Left ventricle myocardium superior (tissue), 1 donor: ENCODE results near the gene TPSG1. TPM values are rescaled to one million over a fixed set of nuclear protein-coding genes. Genes with fewer than 3 reads are reported as not detected.
"Not testable (repeated sequence)": the region's sequence is repeated elsewhere in the genome, so short reads cannot be mapped to it uniquely, and the experiment has no call there.

ENCODE experiments used
- ATAC-seq: fragments of 200-7000 bp; cut with Tn5 transposase; one replicate; pipeline ENCODE4 v1.9.1; 2020; ENCODE audit warnings: mild to moderate bottlenecking, moderate library complexity
- DNase-seq: peaks from one replicate; pipeline ENCODE4 v3.0.0-alpha.2; 2020
- intact Hi-C: fragments of 100-400 bp; cut with micrococcal nuclease; formaldehyde crosslinking; loops from one replicate; pipeline ENCODE4 v1.11.0; 2022
- long read RNA-seq: library from polyadenylated mRNA; unstranded; transcript quantifications from one replicate; pipeline ENCODE4 v2.0.0, GENCODE V29; 2021
- total RNA-seq: library from RNA; stranded (reverse); fragmentation: NEBNext Ultra II Directional; extraction: Animal tissue kit (Norgen Biotek cat#: 25700); gene quantifications from one replicate; pipeline ENCODE4 v1.2.1, GENCODE V29; 2021
- donor health status: DM: no; HTN: yes; CAD: no; lungs with severe emphysema.

Gene TPSG1
- not detected for total RNA-seq
- long read RNA-seq, result 0 reads

DNA sequence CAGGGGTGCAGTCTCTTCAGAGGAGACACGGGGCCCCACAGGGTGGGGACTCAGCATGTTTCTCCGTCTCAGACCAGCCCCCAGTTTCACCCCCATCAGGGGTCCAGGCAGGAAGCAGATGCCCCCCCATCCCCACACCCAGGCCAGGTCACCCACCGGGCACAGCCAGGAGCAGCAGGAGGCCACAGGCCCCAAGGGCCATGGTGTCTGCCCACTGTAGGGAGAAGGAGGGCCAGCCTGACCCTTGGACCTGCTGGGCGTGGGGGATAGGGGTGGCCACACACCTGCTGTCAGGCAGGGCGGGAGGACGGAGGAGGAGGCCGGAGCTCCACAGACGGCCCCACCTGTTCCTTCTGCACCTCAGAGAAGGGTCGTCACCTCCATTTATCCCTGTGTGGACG lies at the start of gene TPSG1:
TPSG1 (minus strand) TSS at position 218 of the 401 bp plus-strand sequence; CDS start at position 202, 16 bp downstream.
- DNase-seq (no peak), ATAC-seq (no peak)
- intact Hi-C loops, result no loop called here

DNA sequence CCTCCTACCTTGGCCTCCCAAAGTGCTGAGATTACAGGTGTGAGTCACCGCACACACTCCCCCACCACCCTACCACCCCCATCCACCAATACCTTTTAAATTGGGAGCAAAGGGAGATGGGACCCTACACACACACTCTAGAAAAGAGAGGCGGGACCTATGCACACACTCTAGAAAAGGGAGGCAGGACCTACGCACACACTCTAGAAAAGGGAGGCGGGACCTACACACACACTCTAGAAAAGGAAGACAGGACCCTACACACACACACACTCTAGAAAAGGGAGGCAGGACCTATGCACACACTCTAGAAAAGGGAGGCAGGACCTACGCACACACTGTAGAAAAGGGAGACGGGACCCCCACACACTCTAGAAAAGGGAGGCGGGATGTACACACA lies 49.7 kb upstream of the TPSG1 start:
- ATAC-seq (no peak), DNase-seq (no peak)
- intact Hi-C loops, result no loop called here

DNA sequence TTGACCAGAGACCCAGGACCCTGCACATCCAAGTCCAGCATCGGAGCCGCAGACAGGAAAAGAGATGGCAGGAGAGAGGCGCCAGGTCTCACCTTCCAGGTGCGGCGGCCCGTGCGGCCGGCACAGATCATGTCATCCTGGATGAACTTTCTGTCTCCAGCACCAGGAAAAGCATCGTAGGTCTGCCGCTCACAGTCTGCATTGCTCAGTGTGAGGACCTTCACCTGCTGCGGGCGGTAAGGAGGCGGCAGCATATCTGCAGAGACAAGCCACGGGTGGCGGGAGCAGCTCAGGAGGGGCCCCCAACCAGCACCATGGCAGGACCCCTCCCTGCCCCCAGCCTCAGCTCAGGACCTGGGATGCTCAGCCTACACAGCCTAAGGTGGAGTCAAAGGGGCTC lies 48.7 kb upstream of the TPSG1 start:
- no peak for ATAC-seq
- intact Hi-C loops, result no loop called here

DNA sequence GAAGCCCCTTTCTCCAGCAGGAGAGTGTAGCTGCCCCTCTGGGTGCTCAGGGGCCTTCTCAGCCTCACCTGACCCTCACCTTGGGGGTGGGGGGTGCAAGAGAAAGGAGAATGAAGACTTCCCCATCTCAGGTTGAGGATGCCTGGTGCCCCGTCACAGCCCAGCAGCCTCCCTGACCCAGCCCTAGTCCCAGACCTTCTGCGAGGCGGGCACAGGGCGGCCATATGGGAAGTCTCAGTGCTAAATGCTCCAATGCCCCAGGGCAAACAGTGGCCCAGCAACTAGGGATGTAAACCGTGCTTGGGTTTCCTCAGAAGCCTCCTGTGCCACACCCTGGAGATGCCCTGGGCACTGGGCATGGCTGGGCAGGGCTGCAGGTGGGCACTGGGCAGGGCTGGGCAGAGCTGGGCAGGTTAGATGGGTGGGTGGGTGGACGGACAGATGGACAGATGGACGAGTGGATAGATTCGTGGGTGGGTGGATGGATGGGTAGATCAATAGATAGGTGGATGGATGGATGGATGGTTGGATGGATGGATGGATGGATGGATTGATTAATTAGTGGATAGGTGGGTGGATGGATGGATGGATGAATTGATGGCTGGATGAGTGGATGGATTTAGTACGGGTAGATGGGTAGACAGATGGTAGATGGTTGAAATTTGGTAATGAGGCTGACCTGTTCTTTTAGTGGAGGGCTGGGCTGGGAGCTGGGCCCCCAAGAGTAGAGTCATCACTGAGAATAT lies 47.6 kb upstream of the TPSG1 start:
- DNase-seq (no peak), ATAC-seq (no peak)
- intact Hi-C loops, result no loop called here

More for the DNA sequence above, 48.7 kb upstream of the TPSG1 start:
- DNase-seq, result no peak

DNA sequence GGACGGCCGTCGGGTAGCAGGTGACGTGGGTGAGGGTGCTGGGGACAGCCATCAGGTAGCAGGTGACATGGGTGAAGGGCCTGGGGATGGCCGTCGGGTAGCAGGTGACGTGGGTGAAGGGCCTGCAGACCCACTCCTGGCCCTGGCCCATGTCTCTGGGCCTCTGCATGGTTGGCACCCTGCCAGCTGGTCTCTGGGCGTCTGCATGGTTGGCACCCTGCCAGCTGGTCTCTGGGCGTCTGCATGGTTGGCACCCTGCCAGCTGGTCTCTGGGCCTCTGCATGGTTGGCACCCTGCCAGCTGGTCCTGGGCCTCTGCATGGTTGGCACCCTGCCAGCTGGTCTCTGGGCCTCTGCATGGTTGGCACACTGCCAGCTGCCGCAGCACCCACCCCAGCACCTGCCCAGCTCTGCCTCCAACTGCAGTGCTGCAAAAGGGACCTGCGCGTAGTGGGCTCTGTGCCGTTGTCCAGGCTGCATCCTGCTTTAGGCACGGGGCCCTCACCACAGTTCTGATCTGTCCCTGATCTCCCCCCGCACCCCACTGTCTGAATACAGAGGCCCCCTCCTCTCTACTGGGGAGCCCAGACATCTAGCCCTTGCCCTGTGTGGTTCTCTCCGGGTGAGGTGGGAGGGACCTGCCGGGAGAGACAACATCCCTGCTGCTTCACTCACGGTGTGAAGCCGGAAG lies 46.8 kb upstream of the TPSG1 start:
- intact Hi-C loops, result not testable (repeated sequence)
- DNase-seq, result peak; percentile 59
- ATAC-seq, result peak; percentile 32

DNA sequence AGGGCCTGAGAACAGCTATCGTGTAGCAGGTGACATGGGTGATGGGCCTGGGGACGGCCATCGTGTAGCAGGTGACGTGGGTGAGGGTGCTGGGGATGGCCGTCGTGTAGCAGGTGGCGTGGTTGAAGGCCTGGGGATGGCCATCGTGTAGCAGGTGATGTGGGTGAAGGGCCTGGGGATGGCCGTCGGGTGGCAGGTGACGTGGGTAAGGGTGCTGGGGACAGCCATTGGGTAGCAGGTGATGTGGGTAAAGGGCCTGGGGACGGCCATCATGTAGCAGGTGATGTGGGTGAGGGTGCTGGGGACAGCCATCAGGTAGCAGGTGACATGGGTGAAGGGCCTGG lies 46.3 kb upstream of the TPSG1 start:
- intact Hi-C loops, result no loop called here
- DNase-seq (no peak), ATAC-seq (no peak)

DNA sequence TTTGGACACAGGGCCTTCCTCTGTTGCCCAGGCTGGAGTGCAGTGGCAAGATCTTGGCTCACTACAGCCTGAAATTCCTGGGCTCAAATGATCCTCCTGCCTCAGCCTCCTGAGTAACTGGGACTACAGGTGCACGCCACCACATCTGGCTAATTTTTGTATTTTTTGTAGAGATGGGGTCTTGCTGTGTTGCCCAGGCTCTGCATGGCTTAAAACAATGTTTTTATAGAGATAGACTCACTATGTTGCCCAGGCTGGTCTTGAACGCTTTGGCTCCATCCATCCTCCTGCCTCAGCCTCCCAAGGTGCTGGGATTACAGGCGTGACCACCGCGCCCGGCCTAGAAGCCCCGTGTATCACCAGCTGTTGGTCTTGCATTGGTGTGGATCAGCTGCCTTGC lies 44.4 kb upstream of the TPSG1 start:
- intact Hi-C loops, DNase-seq, ATAC-seq: not testable (repeated sequence)

DNA sequence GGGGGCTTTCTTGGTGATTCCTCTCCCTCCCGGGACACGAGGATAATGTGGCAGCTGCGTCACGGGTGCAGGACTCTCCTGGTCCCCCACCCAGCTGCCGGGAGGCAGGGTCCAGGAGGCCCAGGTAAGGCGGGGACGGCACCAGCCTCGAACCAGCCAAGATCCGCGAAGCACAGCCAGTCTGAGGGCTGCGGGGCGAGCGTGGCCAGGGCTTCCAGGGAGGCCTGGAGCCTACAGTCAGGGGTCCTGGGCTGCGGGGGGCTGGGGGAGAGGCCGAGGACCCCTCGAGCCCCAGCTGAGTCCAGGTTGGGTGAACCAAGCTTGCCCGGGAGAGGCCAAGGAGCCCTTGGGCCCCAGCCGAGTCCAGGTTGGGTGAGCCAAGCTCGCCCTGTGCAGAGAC lies 40.8 kb upstream of the TPSG1 start:
- intact Hi-C loops, result no loop called here
- ATAC-seq, result no peak
- DNase-seq, result no peak

DNA sequence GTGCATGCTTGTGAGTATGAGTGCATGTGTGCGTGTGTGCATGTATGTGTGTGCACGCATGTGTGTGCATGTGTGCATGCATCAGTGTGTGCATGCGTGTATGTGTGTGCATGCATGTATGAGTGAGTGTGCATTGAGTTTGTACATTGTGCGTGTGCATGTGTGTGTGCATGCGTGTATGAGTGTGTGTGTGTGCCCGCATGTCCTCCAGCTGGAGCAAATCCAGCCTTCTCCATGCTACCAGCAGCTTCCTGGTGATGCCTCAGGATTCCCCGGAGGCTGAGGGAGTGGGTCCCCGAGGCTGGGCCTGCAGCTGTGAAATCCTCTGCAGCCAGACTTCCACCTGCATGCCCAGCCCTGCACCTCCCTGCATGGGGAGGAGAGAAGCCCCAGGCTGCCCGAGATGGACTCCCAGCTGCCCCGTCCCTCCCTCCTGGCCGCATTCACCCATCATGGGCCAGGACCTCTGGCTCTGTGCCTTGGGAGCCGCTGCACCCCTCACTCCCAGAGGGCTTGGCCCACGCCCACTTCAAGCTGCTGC lies 40.1 kb upstream of the TPSG1 start:
- intact Hi-C loops, result no loop called here
- ATAC-seq (no peak), DNase-seq (no peak)

DNA sequence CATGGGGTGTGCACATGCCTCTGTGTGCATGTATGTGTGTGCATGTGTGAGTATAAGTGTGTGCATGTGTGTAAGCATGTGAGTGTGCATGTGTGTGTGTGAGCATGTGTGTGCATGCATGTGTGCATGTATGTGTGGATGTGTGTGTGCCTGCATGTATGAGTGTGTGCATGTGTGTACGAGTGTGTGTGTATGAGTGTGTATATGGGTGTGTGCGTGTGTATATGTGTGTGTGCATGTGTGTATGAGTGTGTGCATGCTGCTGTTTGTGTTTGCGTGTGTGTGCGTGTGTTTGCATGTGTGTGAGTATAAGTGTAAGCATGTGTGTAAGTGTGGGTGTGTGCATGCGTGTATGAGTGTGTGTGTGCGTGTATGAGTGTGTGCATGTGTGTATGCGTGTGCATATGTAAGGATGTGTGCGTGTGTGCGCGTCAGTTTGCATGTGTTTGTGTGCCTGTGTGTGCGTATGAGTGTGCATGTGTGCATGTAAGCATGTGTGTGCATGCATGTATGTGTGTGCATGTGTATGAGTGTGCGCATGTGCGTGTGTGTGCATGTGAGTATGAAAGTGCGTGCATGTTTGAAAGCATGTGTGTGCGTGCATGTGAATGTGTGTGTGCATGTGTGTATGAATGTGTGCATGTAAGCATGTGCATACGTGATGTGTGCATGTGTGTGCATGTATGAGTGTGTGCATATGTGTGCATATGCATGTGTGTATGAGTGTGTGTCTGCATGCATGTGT lies 39.4 kb upstream of the TPSG1 start:
- intact Hi-C loops, result no loop called here
- ATAC-seq (no peak), DNase-seq (no peak)

DNA sequence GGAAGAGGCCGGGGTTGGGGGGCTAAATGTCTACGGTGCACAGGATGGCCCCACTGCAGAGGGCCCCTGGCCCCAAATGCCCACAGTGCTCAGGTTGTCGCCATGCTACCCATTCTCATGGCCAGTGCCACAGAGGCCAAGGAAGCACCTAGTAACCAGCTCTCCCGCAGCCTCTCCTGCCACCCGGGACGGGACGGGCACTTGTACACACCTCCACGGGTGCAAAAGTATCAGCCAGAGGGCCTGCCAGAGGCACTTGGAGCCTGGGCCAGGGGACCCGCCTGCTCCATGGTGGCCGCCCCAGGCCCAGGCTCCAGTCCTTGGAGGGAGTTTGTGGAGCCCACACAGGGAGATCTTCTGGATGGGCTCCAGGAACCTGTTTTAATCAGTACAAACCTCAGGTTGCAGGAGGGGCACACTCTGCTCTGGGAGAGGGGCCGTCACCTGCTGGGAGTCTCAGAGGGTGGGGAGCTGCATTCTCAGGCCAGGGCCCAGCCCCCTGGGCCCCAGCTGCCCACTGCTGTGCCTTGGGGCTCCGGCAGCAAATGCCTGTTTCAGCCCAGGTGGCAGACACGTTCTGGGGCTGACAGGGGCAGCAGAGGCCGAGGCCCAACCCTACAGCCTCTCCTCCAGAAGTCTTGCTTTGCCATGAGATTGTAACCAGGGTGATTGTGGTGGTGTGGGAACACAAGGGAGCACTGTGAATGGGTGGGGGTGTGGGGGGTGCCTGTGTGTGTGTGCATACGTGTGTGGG lies 38.7 kb upstream of the TPSG1 start:
- ATAC-seq (no peak), DNase-seq (no peak)
- intact Hi-C loops, result no loop called here

DNA sequence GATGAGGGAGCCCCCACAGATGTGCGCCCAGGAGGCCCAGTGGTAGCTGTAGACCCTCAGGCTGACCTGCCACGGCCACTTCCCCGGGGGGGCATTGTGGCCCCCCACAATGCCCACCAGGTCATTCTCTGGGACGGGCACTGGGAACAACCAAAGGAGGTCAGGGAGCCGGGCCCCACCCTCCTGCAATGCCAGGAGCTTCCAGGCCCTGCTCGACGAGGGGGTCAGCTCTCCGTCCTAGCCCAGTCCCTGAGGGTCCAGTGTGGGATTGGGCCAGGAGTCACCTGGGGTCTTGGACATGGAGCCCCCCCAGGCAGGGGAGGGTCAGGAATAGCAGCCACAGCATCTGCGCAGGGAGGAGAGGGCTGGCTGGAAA lies 37.8 kb upstream of the TPSG1 start:
- intact Hi-C loops, result no loop called here
- no peak for ATAC-seq
- no peak for DNase-seq

DNA sequence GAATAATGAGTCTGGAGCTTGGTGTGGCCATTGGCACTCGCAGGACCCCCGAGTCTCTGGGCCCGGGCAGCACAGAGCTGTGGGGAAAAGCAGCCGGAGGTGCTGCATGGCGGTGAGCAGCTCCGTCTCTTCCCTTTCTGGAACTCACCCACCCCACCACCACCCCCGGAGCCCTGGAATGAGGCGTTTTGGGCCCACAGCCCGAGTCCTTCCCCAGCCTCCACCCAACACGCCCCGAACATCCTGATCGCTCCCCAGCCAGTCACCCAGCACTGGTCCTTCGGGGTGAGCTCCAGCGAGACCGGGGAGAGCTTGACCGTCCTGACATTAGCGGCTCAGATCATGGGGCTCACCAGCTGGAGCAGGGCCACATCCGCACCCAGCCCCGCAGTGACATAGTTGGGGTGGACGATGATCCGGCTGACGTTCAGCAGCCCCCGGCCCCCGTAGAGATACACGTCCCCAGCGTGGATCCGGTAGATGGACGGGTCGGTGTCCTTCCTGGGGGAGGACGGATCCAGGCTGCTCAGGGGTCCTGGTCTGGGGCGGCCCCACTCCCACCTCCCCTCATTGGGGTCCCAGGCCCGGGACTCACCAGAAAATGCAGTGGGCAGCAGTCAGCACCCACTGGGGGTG lies 37.3 kb upstream of the TPSG1 start:
- no peak for ATAC-seq
- DNase-seq, result no peak
- intact Hi-C loops, result no loop called here

DNA sequence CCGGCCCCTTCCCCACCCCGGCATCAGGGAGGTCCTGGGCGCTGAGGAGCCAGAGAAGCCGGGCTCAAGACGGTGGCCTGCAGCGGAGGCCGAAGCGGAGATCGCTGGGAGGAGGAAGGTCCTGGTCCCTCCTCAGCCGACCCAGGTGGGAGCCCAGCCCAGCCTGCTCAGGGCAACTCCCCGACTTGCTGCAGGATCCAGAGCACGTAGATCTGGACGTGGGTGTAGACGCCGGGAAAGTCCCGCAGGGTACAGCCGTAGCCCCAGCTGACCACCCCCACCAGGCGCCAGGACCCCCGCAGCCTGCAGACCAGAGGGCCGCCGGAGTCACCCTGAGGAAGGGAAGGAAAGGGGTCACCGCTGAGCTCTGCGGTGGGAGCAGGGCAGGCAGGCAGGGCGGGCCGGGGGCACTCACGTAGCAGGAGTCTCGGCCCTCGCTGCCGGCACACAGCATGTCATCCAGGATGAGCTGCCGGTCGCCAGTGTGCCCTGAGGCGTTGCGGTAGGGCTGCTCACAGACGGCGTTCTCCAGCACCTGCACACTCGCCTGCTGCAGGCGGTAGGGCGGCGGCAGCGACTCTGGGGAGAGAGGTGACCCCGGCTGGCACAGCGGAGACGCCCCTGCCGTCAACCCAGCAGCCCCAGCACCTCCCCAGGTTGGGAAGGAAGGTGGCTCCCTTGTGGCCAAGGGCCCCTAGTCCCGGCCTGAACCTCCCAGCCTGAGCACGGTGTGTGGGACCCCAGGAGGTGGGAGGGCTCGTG lies 36.2 kb upstream of the TPSG1 start:
- intact Hi-C loops, result no loop called here
- ATAC-seq (no peak), DNase-seq (no peak)

DNA sequence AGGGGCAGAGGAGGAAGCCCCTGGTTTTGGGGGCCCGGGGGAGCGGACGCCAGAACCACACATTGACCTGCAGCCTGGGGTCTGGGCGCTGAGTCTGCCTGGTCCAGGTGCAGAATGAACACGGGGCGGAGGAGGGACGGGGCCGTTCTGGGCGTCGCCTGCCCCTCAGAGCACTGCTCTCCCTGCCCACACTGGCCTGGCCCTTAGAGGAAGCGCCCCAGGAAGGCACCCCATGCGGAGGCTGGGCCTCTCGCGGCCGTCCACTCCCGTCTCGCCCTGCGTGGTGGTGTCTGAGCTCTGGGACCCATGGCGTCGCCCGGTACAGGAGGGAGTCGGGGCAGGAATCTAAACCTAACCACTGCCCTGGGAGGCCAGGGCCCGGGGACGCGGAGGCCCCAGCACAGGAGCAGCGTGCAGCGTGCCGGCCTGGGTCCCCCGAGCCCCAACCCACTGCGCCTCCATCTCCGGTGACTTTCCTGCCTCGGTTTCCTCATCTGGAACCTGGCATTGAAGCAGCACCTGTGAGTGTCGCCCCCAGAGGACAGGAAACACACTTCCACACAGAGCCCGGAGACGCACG lies 35.1 kb upstream of the TPSG1 start:
- DNase-seq (no peak), ATAC-seq (no peak)
- intact Hi-C loops, result no loop called here

DNA sequence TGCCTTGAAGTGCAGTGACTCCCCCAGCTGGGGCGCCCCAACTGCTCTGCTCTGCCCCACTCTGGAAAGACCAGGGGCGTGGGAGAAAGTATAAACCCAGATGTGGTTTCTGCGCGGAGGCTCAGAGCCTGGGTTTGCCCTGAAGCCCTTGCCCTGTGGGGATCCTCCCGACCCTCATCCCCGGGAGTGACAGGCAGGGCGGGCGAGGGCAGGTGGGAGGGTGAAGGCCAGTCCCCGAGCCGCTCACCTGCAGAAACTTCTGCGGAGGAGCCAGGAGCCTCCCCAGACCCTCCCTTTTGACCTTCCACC lies 34.6 kb upstream of the TPSG1 start:
- intact Hi-C loops, result no loop called here
- ATAC-seq (no peak), DNase-seq (no peak)

DNA sequence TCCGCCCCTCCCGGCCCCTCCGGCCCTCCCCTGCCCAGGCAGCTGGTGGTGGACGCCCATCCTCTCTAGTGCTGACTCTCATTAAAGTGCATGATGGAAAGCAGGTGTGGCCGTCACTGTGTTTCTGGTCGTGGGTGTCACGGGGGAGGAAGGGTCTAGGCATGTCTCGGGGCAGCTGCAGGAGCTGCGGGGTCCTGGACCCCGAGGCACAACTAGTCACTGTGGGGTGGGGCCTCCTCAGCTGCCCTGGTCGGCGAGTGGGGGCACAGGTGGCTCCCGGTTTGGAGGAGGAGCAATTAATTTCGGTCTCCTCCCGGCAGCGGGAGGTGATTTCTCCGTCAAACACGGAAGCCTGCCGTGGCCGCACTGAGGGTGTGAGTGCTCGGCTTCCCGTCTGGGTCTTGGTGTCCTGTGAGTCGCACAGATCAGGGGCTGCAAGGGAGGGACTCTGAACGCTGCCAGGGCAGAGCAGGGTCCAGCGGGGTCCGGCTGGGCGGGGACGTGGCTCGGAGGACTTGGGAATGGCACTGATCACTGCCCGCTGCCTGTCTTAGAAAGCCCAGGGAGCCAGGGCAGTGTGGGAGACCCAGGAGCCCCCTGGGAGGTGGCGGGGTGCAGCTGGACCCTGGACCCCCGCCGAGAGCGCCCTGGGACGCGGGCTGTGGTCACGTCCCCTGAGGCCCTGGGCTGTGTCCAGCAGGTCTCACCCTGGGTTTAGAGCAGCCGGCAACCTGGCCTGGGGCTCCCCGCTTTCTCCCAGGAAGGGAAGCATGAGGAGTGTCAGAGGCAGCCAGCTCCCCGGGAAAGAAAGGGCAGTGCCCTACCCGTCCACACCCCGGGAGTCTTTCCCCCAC lies 34.1 kb upstream of the TPSG1 start:
- DNase-seq (no peak), ATAC-seq (no peak)
- intact Hi-C loops, result no loop called here
